Left ventricle myocardium inferior (tissue), 1 donor: ENCODE data around the gene KLHL40. TPM values are rescaled to one million over a fixed set of nuclear protein-coding genes. Genes with fewer than 3 reads are reported as not detected.

Source experiments
- DNase-seq: peaks from one replicate; pipeline ENCODE4 v3.0.0-alpha.2; 2020
- H3K27ac ChIP-seq: fragments of 200-600 bp; replicated peaks from 2 replicates; pipeline ENCODE4 v1.8.0; 2021
- H3K27me3 ChIP-seq: fragments of 200-600 bp; 2 replicates; pipeline ENCODE4 v1.8.0; 2021; ENCODE audit warnings: low read depth
- H3K36me3 ChIP-seq: fragments of 200-600 bp; 2 replicates; pipeline ENCODE4 v1.8.0; 2021
- H3K4me1 ChIP-seq: fragments of 200-600 bp; 2 replicates; pipeline ENCODE4 v1.8.0; 2021
- H3K4me3 ChIP-seq: fragments of 200-600 bp; 2 replicates; pipeline ENCODE4 v1.8.0; 2021; ENCODE audit warnings: mild to moderate bottlenecking, moderate library complexity
- H3K9me3 ChIP-seq: fragments of 200-600 bp; replicated peaks from 2 replicates; pipeline ENCODE4 v1.8.0; 2021
- intact Hi-C: fragments of 100-400 bp; cut with micrococcal nuclease; formaldehyde crosslinking; loops from one replicate; pipeline ENCODE4 v1.11.0; 2022
- total RNA-seq: library from RNA; stranded (reverse); fragmentation: NEBNext Ultra II Directional; extraction: Animal tissue kit (Norgen Biotek cat#: 25700); gene quantifications from one replicate; pipeline ENCODE4 v1.2.1, GENCODE V29; 2021
- TF ChIP-seq, protein P1 (sequence below): fragments of 200-600 bp; IDR thresholded peaks from 2 replicates; pipeline ENCODE4 v1.8.0; 2021; ENCODE audit warnings: antibody characterized with exemption, mild to moderate bottlenecking, borderline replicate concordance
- donor health status: DM: no; HTN: yes; CAD: no; lungs with severe emphysema.

KLHL40 gene
- total RNA-seq, 1 donor from 2014 or later: 0.22 TPM

DNA sequence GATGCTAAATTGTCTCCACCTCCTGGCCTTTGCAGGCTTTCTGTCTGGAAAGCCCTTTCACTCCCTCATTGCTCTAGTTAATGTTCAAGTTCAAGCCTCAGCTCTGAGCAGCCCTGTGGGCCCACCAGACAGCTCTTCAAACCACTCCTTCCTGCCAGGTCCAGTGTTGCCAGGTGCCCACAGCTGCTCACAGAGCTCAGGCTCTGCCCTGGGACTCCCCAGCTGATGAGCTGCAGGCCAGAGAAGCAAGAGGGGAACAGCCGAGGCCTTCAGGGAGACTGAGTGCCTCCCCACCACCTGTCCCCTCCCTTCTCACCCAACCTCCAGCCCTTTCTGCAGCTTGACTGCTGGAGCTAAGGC is 33.1 kb upstream of the KLHL40 start:
- intact Hi-C loops: loop anchor here (10.0 kb wide), 1 partner anchor 93 kb away; no protein-coding TSS in a partner anchor
- peak overlapping the region; percentile 81 for H3K4me3 ChIP-seq

DNA sequence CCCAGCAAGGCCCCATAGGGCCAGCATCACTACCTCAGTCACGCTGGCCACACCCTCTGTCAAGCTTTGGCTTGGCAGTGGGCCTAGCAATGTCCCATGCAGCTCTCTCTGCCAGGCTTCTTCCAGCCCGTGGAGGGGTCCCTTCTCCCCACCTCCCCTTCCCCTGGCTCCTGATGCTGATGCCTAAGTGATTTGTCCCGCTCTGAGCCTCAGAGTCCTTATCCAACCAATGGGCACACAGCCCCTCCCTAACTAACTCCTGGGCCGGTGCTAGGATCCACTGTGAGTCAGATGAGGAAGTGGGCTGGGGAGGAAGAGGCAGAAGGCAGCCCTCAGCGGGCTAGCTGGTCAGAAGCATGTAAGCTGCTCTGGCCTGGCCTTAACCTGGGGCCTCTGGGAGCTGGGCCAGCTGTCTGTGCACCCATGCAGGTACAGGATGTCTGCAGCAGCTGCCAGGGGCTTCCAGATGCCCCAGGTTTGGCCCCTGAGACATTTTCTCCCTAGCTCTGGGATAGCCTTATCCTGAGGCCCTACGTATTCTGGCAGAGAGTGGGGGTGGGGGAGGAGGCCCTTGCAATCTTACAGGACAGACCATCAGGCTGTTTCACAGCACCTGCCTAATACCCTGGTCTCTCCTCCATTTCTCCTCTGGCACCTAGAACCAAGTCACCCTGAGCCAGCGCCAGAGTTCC is 32.6 kb upstream of the KLHL40 start:
- peak; percentile 66 for DNase-seq
- Histone ChIP-seq H3K27me3 (no peaks in the 10 kb centered on the region), H3K9me3 (no peaks in the 10 kb centered on the region), H3K36me3 (peaks cover 12% of the 10 kb centered on the region), H3K4me1 (peaks cover 76% of the 10 kb centered on the region), H3K27ac (peak overlapping the region; percentile 96), H3K4me3 (peak overlapping the region; percentile 81)
- intact Hi-C loops: loop anchor here (10.0 kb wide), 1 partner anchor 92 kb away; no protein-coding TSS in a partner anchor
- TF ChIP-seq, protein P1, sequence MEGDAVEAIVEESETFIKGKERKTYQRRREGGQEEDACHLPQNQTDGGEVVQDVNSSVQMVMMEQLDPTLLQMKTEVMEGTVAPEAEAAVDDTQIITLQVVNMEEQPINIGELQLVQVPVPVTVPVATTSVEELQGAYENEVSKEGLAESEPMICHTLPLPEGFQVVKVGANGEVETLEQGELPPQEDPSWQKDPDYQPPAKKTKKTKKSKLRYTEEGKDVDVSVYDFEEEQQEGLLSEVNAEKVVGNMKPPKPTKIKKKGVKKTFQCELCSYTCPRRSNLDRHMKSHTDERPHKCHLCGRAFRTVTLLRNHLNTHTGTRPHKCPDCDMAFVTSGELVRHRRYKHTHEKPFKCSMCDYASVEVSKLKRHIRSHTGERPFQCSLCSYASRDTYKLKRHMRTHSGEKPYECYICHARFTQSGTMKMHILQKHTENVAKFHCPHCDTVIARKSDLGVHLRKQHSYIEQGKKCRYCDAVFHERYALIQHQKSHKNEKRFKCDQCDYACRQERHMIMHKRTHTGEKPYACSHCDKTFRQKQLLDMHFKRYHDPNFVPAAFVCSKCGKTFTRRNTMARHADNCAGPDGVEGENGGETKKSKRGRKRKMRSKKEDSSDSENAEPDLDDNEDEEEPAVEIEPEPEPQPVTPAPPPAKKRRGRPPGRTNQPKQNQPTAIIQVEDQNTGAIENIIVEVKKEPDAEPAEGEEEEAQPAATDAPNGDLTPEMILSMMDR: no peak

More for the DNA sequence above, 33.1 kb upstream of the KLHL40 start:
- H3K27me3 ChIP-seq: no peaks in the 10 kb centered on the region
- peaks cover 81% of the 10 kb centered on the region for H3K4me1 ChIP-seq
- DNase-seq: no peak
- H3K27ac ChIP-seq: peak overlapping the region; percentile 96
- H3K9me3 ChIP-seq: no peaks in the 10 kb centered on the region
- TF ChIP-seq, protein P1: no peak
- H3K36me3 ChIP-seq: peaks cover 17% of the 10 kb centered on the region

DNA sequence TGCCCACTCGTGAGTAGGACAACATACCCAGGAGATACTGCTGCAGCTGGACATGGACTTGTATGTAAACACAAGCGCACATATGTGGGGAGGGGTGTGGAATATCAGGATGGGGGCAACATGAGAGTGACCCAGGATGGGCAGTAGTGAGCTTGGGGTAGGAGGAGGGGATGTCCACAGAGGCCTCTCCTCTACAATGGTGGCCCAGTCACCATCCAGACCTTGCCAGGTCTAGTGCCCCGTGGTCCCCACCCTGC is 32.1 kb upstream of the KLHL40 start:
- Histone ChIP-seq H3K27ac (peak overlapping the region; percentile 96), H3K4me1 (peaks cover 76% of the 10 kb centered on the region), H3K9me3 (no peaks in the 10 kb centered on the region), H3K36me3 (peaks cover 12% of the 10 kb centered on the region), H3K4me3 (peak overlapping the region; percentile 81), H3K27me3 (no peaks in the 10 kb centered on the region)
- TF ChIP-seq, protein P1: no peak
- intact Hi-C loops: loop anchor here (10.0 kb wide), 1 partner anchor 92 kb away; no protein-coding TSS in a partner anchor
- DNase-seq: no peak

DNA sequence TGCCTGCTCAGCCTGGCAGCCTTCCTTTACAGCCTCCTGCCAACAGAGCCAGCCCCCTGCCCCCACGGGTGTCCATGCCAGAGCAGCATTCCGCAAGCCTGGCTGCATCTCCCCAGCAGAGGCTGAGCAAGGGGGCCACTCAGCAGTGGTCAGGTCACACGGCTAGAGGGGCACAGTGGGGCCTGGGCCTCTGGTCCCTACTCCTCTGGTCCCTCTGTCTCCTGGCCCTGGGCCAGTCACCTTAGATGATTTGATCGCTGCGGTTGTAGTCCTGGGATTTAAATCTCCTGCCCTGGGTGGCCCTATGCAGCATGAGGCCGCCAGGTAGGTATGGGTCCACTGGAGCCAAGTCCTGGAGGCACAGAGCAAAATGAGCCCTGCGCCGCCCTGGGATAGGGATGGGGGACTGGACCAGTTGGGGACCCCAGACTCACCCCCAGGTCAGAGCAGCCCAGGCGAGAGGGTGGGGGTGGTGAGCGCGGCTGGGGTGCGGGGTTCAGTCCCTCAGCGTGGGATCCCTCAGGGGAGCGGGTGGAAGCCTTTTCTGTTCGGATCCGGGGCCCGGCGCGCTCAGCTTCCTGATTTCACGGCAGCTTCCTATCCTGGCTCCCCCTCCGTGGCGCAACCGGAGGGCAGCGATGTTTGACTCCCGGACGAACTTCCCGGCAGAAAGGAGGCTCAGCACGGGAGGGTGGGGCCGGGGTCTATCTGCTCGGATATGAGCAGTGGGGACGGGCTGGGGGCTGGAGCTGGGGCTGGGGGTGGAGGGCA is 31.6 kb upstream of the KLHL40 start, which contains the start of gene ZBTB47:
Gene ZBTB47 (plus strand): TSS at position 138 of the 771 bp plus-strand sequence. CDS start 4,659 bp downstream, outside the sequence.
- Histone ChIP-seq H3K36me3 (peaks cover 15% of the 10 kb centered on the region), H3K27me3 (no peaks in the 10 kb centered on the region), H3K27ac (peak within 1 kb of the TSS; percentile 96), H3K4me3 (peak within 1 kb of the TSS; percentile 81), H3K4me1 (peaks cover 74% of the 10 kb centered on the region), H3K9me3 (no peaks in the 10 kb centered on the region)
- DNase-seq: peak; percentile 77
- TF ChIP-seq, protein P1: peak; percentile 29
- intact Hi-C loops: loop anchor here (10.0 kb wide), 1 partner anchor 91 kb away; no protein-coding TSS in a partner anchor

DNA sequence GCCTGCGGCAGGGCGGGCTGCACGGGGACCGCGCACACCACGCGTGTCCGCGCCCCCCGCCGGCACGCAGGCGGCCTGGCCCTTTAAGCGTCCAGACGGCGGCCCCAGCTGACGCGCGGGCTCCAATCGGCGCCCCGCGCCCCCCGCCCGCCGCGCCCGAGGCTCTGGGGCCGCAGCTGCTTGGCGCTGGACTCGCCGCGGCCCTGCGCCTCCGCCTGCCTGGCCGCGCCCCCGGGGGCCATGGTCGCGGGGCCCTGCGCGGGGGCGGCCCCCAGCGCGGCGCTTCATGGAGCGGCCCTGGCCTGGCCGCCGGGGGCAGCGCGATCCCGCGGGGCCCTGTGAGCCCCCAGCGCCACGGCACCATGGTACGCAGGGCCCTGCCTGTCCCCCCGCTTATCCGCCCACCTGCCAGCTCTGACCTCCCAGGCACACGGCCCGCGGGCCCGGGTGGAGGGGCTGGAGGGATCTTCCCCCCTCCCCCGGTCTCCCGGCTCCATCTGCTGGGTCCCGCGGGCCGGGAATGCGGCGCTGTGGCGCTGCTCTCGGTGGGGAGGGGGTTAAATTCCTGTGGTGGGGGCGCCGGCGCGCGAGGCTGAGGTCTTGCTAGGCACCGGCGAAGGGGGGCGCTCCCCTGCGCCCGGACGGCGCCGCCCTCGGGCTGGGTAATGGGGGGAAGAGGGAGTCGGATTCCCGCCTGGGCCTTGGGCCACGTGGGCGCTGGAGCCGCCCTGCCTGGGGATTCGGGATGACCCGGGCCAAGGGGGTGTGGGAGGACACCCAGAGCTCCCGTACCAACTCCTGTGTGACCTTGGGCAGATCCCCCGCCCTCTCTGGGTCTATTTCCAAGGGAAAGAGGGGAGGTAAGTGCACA is 30.8 kb upstream of the KLHL40 start:
- intact Hi-C loops: loop anchor here (10.0 kb wide), 1 partner anchor 90 kb away; no protein-coding TSS in a partner anchor
- Histone ChIP-seq H3K4me3 (peak overlapping the region; percentile 81), H3K27me3 (no peaks in the 10 kb centered on the region), H3K27ac (peak overlapping the region; percentile 96), H3K36me3 (peaks cover 16% of the 10 kb centered on the region), H3K9me3 (no peaks in the 10 kb centered on the region), H3K4me1 (peaks cover 76% of the 10 kb centered on the region)
- peak; percentile 61 for DNase-seq
- TF ChIP-seq, protein P1: no peak
